ENCODE data around the gene BIN1. TPM values are rescaled to one million over a fixed set of nuclear protein-coding genes. Genes with fewer than 3 reads are reported as not detected.

BIN1 gene
- total RNA-seq, 5 donors from 2014 or later (not counting 1 experiment from before 2014, with no cell fraction given), result 144 to 172 (median 151) TPM

DNA sequence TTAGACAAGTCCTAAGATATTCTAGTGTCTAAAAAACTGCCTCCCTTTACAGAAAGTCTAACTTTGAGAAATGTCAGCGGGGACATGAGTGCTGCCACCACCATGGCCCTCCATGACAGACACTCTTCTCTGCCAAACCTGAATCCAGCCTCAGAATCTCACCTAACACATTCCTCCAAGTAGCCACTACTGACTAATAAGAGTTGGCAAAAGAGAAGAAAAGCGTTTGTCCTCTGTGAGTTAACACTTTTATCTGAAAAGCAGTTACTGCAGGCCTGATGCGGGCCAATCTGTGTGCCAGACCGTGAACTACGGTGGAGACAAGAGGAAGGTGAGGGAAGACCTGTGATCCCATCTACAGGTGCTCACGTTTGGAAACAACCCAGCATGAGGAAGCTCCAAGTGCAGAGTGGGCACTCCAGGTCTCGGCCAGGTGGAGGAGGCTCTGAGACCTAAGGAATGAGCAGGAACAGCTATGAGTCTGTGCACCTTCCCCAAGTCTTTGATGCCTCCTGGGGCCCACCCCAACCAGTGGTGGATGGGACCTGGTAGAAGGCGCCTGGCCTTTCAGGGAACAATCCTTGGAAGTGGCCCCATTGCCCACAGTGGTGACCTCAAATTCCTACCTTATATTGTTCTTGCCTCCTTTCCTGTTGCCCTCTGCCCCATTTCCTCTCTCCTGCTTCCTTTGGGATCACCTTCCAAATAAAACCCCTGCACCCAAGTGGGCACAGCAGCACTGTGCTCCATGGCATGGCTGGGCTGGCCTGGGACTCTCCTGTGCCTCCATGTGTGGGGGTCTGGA lies 91.6 kb downstream of the BIN1 start:
- CTCF ChIA-PET, result no interaction called here

DNA sequence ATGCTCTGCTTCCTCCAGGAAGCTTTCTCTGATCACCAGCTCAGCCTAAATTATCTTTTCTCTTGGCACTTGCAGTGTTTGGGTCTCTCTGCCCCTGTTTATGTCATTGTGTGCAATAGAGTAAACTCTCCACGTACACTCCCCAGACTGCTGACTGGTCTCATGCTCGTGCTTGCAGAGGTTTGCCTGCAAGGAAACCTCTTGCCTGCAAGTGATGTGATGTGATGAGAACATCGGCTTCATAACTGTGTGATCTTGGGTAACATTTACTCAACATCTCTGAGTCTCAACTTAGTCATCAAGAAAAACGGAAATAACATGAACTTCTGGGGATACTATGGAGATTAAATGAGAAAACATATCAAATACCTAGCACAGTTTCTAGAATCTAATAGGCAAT lies 92.3 kb downstream of the BIN1 start:
- ATAC-seq (replicated peaks in 1 of 4) (no peak), DNase-seq (no peak)
- POLR2A ChIA-PET, result no interaction called here
- CTCF ChIA-PET, result no interaction called here
- Mint-ChIP-seq H3K27me3 (peaks cover 22 to 37% of the 10 kb centered on the region in 2 donors), H3K27ac (no peak overlapping the region), H3K36me3 (no peaks in the 10 kb centered on the region), H3K9me3 (peaks cover 0 to 4% (median 0%) of the 10 kb centered on the region in 3 donors), H3K4me1 (no peaks in the 10 kb centered on the region), H3K4me3 (no peak overlapping the region)
- Histone ChIP-seq H3K4me3 (ENCODE audit: control insufficient read depth in 1 of 2, extremely low read depth in 1 of 2, low read length in 1 of 2) (no peak overlapping the region), H3K36me3 (ENCODE audit: control insufficient read depth in 2 of 2, extremely low read depth in 1 of 2, insufficient read depth in 1 of 2, low read length in 1 of 2) (no peaks in the 10 kb centered on the region), H3K27me3 (replicated peaks in 1 of 2; ENCODE audit: control insufficient read depth in 2 of 2, extremely low read depth in 1 of 2, insufficient read depth in 2 of 2, low read length in 1 of 2) (peaks cover 0 to 36% of the 10 kb centered on the region in 2 experiments), H3K27ac (ENCODE audit: low read length) (no peak overlapping the region), H3K9me3 (no peaks in the 10 kb centered on the region), H3K4me1 (ENCODE audit: control insufficient read depth in 1 of 2, extremely low read depth in 1 of 2, insufficient read depth in 2 of 2, low read length in 2 of 2) (no peaks in the 10 kb centered on the region)
- no CpG with 5 or more reads among the region's 4 CpGs for WGBS (ENCODE audit: insufficient coverage)

More for the DNA sequence above, 91.6 kb downstream of the BIN1 start:
- Histone ChIP-seq H3K27ac (ENCODE audit: low read length) (no peak overlapping the region), H3K4me3 (ENCODE audit: control insufficient read depth in 1 of 2, extremely low read depth in 1 of 2, low read length in 1 of 2) (no peak overlapping the region), H3K36me3 (ENCODE audit: control insufficient read depth in 2 of 2, extremely low read depth in 1 of 2, insufficient read depth in 1 of 2, low read length in 1 of 2) (no peaks in the 10 kb centered on the region), H3K27me3 (replicated peaks in 1 of 2; ENCODE audit: control insufficient read depth in 2 of 2, extremely low read depth in 1 of 2, insufficient read depth in 2 of 2, low read length in 1 of 2) (peaks cover 0 to 36% of the 10 kb centered on the region in 2 experiments), H3K4me1 (ENCODE audit: control insufficient read depth in 1 of 2, extremely low read depth in 1 of 2, insufficient read depth in 2 of 2, low read length in 2 of 2) (no peaks in the 10 kb centered on the region), H3K9me3 (no peaks in the 10 kb centered on the region)
- POLR2A ChIA-PET, result interaction anchor here in 1 of 2 donors (0.6 kb wide), 1 partner anchor 783 kb away, joined by 6 read pairs; no protein-coding TSS in a partner anchor
- Mint-ChIP-seq H3K9me3 (peaks cover 0 to under 1% (median 0%) of the 10 kb centered on the region in 3 donors), H3K4me3 (no peak overlapping the region), H3K27ac (no peak overlapping the region), H3K27me3 (peaks cover 22 to 30% of the 10 kb centered on the region in 2 donors), H3K4me1 (no peaks in the 10 kb centered on the region), H3K36me3 (no peaks in the 10 kb centered on the region)
- WGBS (ENCODE audit: insufficient coverage), result 63% methylated on average over 7 of the region's 8 CpGs
- ATAC-seq (replicated peaks in 1 of 4), result no peak
- DNase-seq, result no peak

DNA sequence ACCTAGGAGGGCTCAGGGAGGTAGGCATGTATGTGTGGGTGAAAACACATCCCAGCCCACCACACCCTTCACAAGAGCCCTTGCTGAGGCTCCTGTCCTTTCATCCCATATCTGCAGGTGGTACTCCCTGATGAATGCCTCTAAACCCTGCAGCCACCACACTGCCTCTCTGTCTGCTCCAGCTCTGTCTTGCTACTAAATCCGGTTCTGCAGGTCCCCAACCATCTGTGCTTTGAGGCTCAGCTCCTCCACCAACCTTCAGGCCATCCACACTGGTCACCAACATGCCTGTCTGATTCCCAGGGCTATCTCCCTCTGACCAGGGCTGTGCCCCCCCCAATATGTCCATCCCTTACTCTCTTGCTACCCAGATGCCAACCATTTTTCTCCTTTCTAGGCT lies 92.7 kb downstream of the BIN1 start:
- Histone ChIP-seq H3K4me1 (ENCODE audit: control insufficient read depth in 1 of 2, extremely low read depth in 1 of 2, insufficient read depth in 2 of 2, low read length in 2 of 2) (no peaks in the 10 kb centered on the region), H3K4me3 (ENCODE audit: control insufficient read depth in 1 of 2, extremely low read depth in 1 of 2, low read length in 1 of 2) (no peak overlapping the region), H3K9me3 (no peaks in the 10 kb centered on the region), H3K36me3 (ENCODE audit: control insufficient read depth in 2 of 2, extremely low read depth in 1 of 2, insufficient read depth in 1 of 2, low read length in 1 of 2) (no peaks in the 10 kb centered on the region), H3K27ac (ENCODE audit: low read length) (no peak overlapping the region), H3K27me3 (replicated peaks in 1 of 2; ENCODE audit: control insufficient read depth in 2 of 2, extremely low read depth in 1 of 2, insufficient read depth in 2 of 2, low read length in 1 of 2) (peaks cover 0 to 36% of the 10 kb centered on the region in 2 experiments)
- no peak for ATAC-seq (replicated peaks in 1 of 4)
- no peaks in the 10 kb centered on the region for H3K4me1 Mint-ChIP-seq
- no peaks in the 10 kb centered on the region for H3K36me3 Mint-ChIP-seq
- DNase-seq, result no peak
- H3K27me3 Mint-ChIP-seq, result peaks cover 22 to 38% of the 10 kb centered on the region in 2 donors
- no peak overlapping the region for H3K4me3 Mint-ChIP-seq
- H3K9me3 Mint-ChIP-seq, result peaks cover 0 to 4% (median 0%) of the 10 kb centered on the region in 3 donors
- no peak overlapping the region for H3K27ac Mint-ChIP-seq
- 57% methylated on average over 1 of the region's 1 CpG for WGBS (ENCODE audit: insufficient coverage)
- ChIA-PET CTCF (no interaction called here), POLR2A (no interaction called here)

DNA sequence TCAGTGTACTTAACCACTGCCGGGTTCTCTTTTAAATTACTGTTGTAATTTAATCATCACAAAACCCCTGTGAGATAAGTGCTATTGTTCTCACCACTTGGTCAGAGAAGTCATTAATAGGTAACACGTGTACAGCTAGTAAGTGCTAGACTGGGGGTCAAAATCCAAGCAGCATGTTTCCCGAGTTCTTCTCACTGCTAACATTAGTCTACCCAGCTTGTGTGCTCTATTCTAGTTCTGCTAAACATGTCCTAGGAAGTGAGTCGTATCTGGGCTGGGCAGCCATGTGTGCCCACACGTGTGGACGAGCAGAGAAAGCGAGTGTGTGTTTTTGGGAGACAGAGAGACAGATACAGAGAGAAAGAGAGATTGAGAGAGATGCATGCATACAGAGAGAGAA lies 94.1 kb downstream of the BIN1 start:
- Mint-ChIP-seq H3K27me3 (peaks cover 22 to 43% of the 10 kb centered on the region in 2 donors), H3K36me3 (no peaks in the 10 kb centered on the region), H3K4me3 (no peak overlapping the region), H3K9me3 (peaks cover 0 to 4% (median 0%) of the 10 kb centered on the region in 3 donors), H3K4me1 (no peaks in the 10 kb centered on the region), H3K27ac (no peak overlapping the region)
- 73% methylated on average over 5 of the region's 7 CpGs for WGBS (ENCODE audit: insufficient coverage)
- H3K9me3 ChIP-seq, result no peaks in the 10 kb centered on the region
- DNase-seq (no peak), ATAC-seq (replicated peaks in 1 of 4) (no peak)
- H3K27me3 ChIP-seq (replicated peaks in 1 of 2; ENCODE audit: control insufficient read depth in 2 of 2, extremely low read depth in 1 of 2, insufficient read depth in 2 of 2, low read length in 1 of 2), result peaks cover 0 to 36% of the 10 kb centered on the region in 2 experiments
- CTCF ChIA-PET, result no interaction called here
- H3K36me3 ChIP-seq (ENCODE audit: control insufficient read depth in 2 of 2, extremely low read depth in 1 of 2, insufficient read depth in 1 of 2, low read length in 1 of 2), result no peaks in the 10 kb centered on the region
- POLR2A ChIA-PET, result no interaction called here
- H3K27ac ChIP-seq (ENCODE audit: low read length), result no peak overlapping the region
- H3K4me1 ChIP-seq (ENCODE audit: control insufficient read depth in 1 of 2, extremely low read depth in 1 of 2, insufficient read depth in 2 of 2, low read length in 2 of 2), result no peaks in the 10 kb centered on the region
- H3K4me3 ChIP-seq (ENCODE audit: control insufficient read depth in 1 of 2, extremely low read depth in 1 of 2, low read length in 1 of 2), result no peak overlapping the region

GRCh38 chr2:127012215-127012614 lies 94.7 kb downstream of the BIN1 start:
- DNase-seq, result no peak
- no peaks in the 10 kb centered on the region for H3K4me1 Mint-ChIP-seq

DNA sequence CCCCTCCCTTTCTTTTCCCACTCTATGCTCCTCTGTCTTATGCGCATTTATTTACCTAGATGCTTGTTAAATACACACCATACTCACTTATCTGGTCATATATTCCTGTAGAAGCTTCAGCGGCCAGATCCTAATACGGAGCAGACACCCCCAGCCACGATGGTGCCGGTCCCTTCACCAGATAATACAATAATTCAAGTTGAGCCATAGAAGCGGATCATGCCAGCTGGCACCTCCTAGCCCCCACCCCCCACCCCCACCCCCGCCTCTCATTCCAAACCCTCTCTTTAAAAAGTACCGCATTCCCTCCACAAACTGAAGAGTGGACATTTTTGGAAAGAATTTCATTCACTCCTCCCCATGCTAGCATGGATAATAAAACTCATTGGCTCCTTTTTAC lies 95.2 kb downstream of the BIN1 start:
- no peaks in the 10 kb centered on the region for H3K9me3 ChIP-seq
- no peak overlapping the region for H3K27ac Mint-ChIP-seq
- H3K4me1 Mint-ChIP-seq, result no peaks in the 10 kb centered on the region
- H3K4me3 ChIP-seq (ENCODE audit: control insufficient read depth in 1 of 2, extremely low read depth in 1 of 2, low read length in 1 of 2), result no peak overlapping the region
- H3K36me3 ChIP-seq (ENCODE audit: control insufficient read depth in 2 of 2, extremely low read depth in 1 of 2, insufficient read depth in 1 of 2, low read length in 1 of 2), result no peaks in the 10 kb centered on the region
- no peaks in the 10 kb centered on the region for H3K4me1 ChIP-seq (ENCODE audit: control insufficient read depth in 1 of 2, extremely low read depth in 1 of 2, insufficient read depth in 2 of 2, low read length in 2 of 2)
- H3K27ac ChIP-seq (ENCODE audit: low read length), result no peak overlapping the region
- peaks cover 22 to 43% of the 10 kb centered on the region in 2 donors for H3K27me3 Mint-ChIP-seq
- WGBS (ENCODE audit: insufficient coverage), result 91% methylated on average over 1 of the region's 8 CpGs
- DNase-seq (no peak), ATAC-seq (replicated peaks in 1 of 4) (no peak)
- peaks cover 0 to 4% (median 0%) of the 10 kb centered on the region in 3 donors for H3K9me3 Mint-ChIP-seq
- H3K4me3 Mint-ChIP-seq, result no peak overlapping the region
- ChIA-PET POLR2A (no interaction called here), CTCF (no interaction called here)
- no peaks in the 10 kb centered on the region for H3K36me3 Mint-ChIP-seq
- peaks cover 0 to 36% of the 10 kb centered on the region in 2 experiments for H3K27me3 ChIP-seq (replicated peaks in 1 of 2; ENCODE audit: control insufficient read depth in 2 of 2, extremely low read depth in 1 of 2, insufficient read depth in 2 of 2, low read length in 1 of 2)

More at GRCh38 chr2:127012215-127012614, 94.7 kb downstream of the BIN1 start:
- Mint-ChIP-seq H3K36me3 (no peaks in the 10 kb centered on the region), H3K27me3 (peaks cover 22 to 43% of the 10 kb centered on the region in 2 donors), H3K27ac (no peak overlapping the region), H3K9me3 (peaks cover 0 to 4% (median 0%) of the 10 kb centered on the region in 3 donors), H3K4me3 (no peak overlapping the region)
- H3K27me3 ChIP-seq (replicated peaks in 1 of 2; ENCODE audit: control insufficient read depth in 2 of 2, extremely low read depth in 1 of 2, insufficient read depth in 2 of 2, low read length in 1 of 2), result peaks cover 0 to 36% of the 10 kb centered on the region in 2 experiments
- POLR2A ChIA-PET, result no interaction called here
- no peaks in the 10 kb centered on the region for H3K9me3 ChIP-seq
- 88% methylated on average over 2 of the region's 2 CpGs for WGBS (ENCODE audit: insufficient coverage)
- H3K36me3 ChIP-seq (ENCODE audit: control insufficient read depth in 2 of 2, extremely low read depth in 1 of 2, insufficient read depth in 1 of 2, low read length in 1 of 2), result no peaks in the 10 kb centered on the region
- CTCF ChIA-PET, result no interaction called here
- H3K27ac ChIP-seq (ENCODE audit: low read length), result no peak overlapping the region
- no peaks in the 10 kb centered on the region for H3K4me1 ChIP-seq (ENCODE audit: control insufficient read depth in 1 of 2, extremely low read depth in 1 of 2, insufficient read depth in 2 of 2, low read length in 2 of 2)
- no peak for ATAC-seq (replicated peaks in 1 of 4)
- H3K4me3 ChIP-seq (ENCODE audit: control insufficient read depth in 1 of 2, extremely low read depth in 1 of 2, low read length in 1 of 2), result no peak overlapping the region
